IPS-NIHi7 (cell line): ENCODE data around the gene C1GALT1.
"Not testable (repeated sequence)": the region's sequence is repeated elsewhere in the genome, so short reads cannot be mapped to it uniquely, and the experiment has no call there.

Source experiments
- DNase-seq: peaks from one replicate; pipeline ENCODE4 v3.0.0; 2012; ENCODE audit warnings: mixed read lengths; ENCODE audit errors: extremely low spot score

The C1GALT1 gene

GRCh38 chr7:7182156-7183060 lies at the start of gene C1GALT1:
C1GALT1 (plus strand) TSS chr7:7182544; CDS start chr7:7234320, 51,776 bp downstream.
- peak; percentile 95 for DNase-seq

- DNase-seq: no peak
Measured at GRCh38 chr7:7134046-7134445, 48.3 kb upstream of the C1GALT1 start.

- DNase-seq: no peak
Measured at GRCh38 chr7:7135074-7135473, 47.3 kb upstream of the C1GALT1 start.

GRCh38 chr7:7135924-7136323 lies 46.4 kb upstream of the C1GALT1 start:
- not testable (repeated sequence) for DNase-seq

- DNase-seq: no peak
Measured at GRCh38 chr7:7136466-7137381, 45.6 kb upstream of the C1GALT1 start.

- no peak for DNase-seq
Measured at GRCh38 chr7:7138897-7139296, 43.4 kb upstream of the C1GALT1 start.

GRCh38 chr7:7143404-7143803 lies 38.9 kb upstream of the C1GALT1 start:
- DNase-seq: not testable (repeated sequence)

- not testable (repeated sequence) for DNase-seq
Measured at GRCh38 chr7:7145151-7145550, 37.2 kb upstream of the C1GALT1 start.

GRCh38 chr7:7146837-7147236 lies 35.5 kb upstream of the C1GALT1 start:
- no peak for DNase-seq

GRCh38 chr7:7148798-7149481 lies 33.4 kb upstream of the C1GALT1 start:
- DNase-seq: no peak

- DNase-seq: no peak
Measured at GRCh38 chr7:7151285-7151684, 31.1 kb upstream of the C1GALT1 start.

- DNase-seq: no peak
Measured at GRCh38 chr7:7151865-7152264, 30.5 kb upstream of the C1GALT1 start.

GRCh38 chr7:7152315-7152714 lies 30.0 kb upstream of the C1GALT1 start:
- no peak for DNase-seq

- not testable (repeated sequence) for DNase-seq
Measured at GRCh38 chr7:7154355-7154754, 28.0 kb upstream of the C1GALT1 start.

- DNase-seq: no peak
Measured at GRCh38 chr7:7156663-7157062, 25.7 kb upstream of the C1GALT1 start.

- DNase-seq: no peak
Measured at GRCh38 chr7:7157177-7157886, 25.0 kb upstream of the C1GALT1 start.

- DNase-seq: no peak
Measured at GRCh38 chr7:7157887-7158271, 24.5 kb upstream of the C1GALT1 start.

GRCh38 chr7:7159063-7159658 lies 23.2 kb upstream of the C1GALT1 start:
- no peak for DNase-seq

GRCh38 chr7:7164591-7164990 lies 17.8 kb upstream of the C1GALT1 start:
- no peak for DNase-seq

GRCh38 chr7:7165372-7165771 lies 17.0 kb upstream of the C1GALT1 start:
- no peak for DNase-seq

- DNase-seq: no peak
Measured at GRCh38 chr7:7166318-7166717, 16.0 kb upstream of the C1GALT1 start.
